ENCODE data around the gene SCAMP5.

DNA sequence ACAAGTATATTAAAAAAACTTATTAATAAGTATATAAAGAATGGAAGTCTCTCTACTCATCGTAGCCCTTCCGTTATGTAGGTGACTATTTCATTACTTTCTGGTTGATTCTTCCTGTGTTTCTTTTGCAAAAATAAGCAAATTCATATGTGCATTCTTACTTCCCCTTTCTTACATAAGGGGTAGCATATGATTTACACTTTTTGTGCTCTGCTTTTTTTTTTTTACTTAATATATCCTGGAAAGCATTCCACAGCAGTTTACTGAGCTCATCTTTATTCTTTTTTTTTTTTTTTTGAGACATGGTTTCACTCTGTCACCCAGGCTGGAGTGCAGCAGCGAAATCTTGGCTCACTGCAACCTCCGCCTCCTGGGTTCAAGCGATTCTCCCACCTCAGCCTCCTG lies 12.9 kb downstream of the SCAMP5 start:
- TF ChIP-seq, protein P1, sequence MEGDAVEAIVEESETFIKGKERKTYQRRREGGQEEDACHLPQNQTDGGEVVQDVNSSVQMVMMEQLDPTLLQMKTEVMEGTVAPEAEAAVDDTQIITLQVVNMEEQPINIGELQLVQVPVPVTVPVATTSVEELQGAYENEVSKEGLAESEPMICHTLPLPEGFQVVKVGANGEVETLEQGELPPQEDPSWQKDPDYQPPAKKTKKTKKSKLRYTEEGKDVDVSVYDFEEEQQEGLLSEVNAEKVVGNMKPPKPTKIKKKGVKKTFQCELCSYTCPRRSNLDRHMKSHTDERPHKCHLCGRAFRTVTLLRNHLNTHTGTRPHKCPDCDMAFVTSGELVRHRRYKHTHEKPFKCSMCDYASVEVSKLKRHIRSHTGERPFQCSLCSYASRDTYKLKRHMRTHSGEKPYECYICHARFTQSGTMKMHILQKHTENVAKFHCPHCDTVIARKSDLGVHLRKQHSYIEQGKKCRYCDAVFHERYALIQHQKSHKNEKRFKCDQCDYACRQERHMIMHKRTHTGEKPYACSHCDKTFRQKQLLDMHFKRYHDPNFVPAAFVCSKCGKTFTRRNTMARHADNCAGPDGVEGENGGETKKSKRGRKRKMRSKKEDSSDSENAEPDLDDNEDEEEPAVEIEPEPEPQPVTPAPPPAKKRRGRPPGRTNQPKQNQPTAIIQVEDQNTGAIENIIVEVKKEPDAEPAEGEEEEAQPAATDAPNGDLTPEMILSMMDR (IDR thresholded peaks at IDR 0.05) = no peak
- TF ChIP-seq POLR2A (IDR thresholded peaks at IDR 0.05) = no peak

All from body of pancreas (tissue), 4 donors.